ENCODE results near the gene POTEI. TPM values are rescaled to one million over a fixed set of nuclear protein-coding genes. Genes with fewer than 3 reads are reported as not detected.
"Not testable (repeated sequence)": the region's sequence is repeated elsewhere in the genome, so short reads cannot be mapped to it uniquely, and the experiment has no call there.

The POTEI gene
- total and polyA plus RNA-seq, 2 donors (not counting 1 experiment from before 2014, with no cell fraction given) = not detected

DNA sequence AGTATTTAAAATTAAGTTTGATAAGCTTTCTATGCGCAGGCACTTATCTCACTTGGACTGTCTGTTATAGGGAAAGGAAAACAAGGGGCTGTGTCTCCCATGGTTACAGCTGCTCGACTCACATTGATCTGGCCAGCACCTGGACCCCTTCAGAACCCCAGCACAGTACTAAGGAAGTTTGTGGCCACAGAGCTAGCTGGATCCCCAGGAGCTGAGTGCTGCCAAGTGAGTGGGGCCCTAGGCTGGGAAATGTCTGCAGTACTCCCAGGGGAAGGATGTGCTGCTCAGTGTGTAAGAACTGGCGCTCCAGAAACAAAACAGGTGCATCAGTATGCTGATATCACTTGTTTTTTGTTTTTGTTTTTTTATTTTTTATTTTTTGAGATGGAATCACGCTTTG, 21.1 kb upstream of the POTEI start:
- H3K9me3 Mint-ChIP-seq (ENCODE audit: insufficient read depth); H3K4me3 ChIP-seq (ENCODE audit: control extremely low read depth in 1 of 5, extremely low read depth in 1 of 5, insufficient read depth in 1 of 5, low read depth in 2 of 5, low read length in 4 of 5); H3K27ac Mint-ChIP-seq; H3K36me3 ChIP-seq (replicated peaks in 1 of 2; ENCODE audit: control extremely low read depth in 1 of 2, control insufficient read depth in 1 of 2, extremely low read depth in 1 of 2, insufficient read depth in 2 of 2, low read length in 1 of 2); H3K79me2 ChIP-seq (ENCODE audit: control insufficient read depth, insufficient read depth, low read length); H3K27me3 ChIP-seq (replicated peaks in 1 of 4; ENCODE audit: control extremely low read depth in 1 of 4, control insufficient read depth in 3 of 4, insufficient read depth in 4 of 4, low read length in 3 of 4); H3K4me1 Mint-ChIP-seq; H2AFZ ChIP-seq (ENCODE audit: insufficient read depth, low read depth, low read length, poor library complexity, severe bottlenecking); ATAC-seq (ENCODE audit: low read depth); CTCF ChIA-PET; POLR2A ChIA-PET; H3K4me2 ChIP-seq (replicated peaks; ENCODE audit: low read depth, low read length, poor library complexity, severe bottlenecking); H3K4me3 Mint-ChIP-seq; H3K9me3 ChIP-seq (ENCODE audit: control extremely low read depth in 1 of 3, control insufficient read depth in 2 of 3, insufficient read depth in 1 of 3, low read length in 2 of 3); H4K20me1 ChIP-seq (ENCODE audit: control insufficient read depth, insufficient read depth, low read length, poor library complexity, severe bottlenecking); DNase-seq; H3K27ac ChIP-seq (ENCODE audit: low read length in 2 of 2); H3K4me1 ChIP-seq (ENCODE audit: control insufficient read depth in 2 of 2, insufficient read depth in 2 of 2, low read length in 2 of 2); H3K27me3 Mint-ChIP-seq; H3K9ac ChIP-seq (ENCODE audit: low read length); intact Hi-C loops (cut with micrococcal nuclease): not testable (repeated sequence)
- WGBS (ENCODE audit: insufficient coverage) = no CpG with 5 or more reads among the region's 4 CpGs

- CTCF ChIA-PET; H3K27me3 ChIP-seq (replicated peaks in 1 of 4; ENCODE audit: control extremely low read depth in 1 of 4, control insufficient read depth in 3 of 4, insufficient read depth in 4 of 4, low read length in 3 of 4); H3K4me3 ChIP-seq (ENCODE audit: control extremely low read depth in 1 of 5, extremely low read depth in 1 of 5, insufficient read depth in 1 of 5, low read depth in 2 of 5, low read length in 4 of 5); H3K4me2 ChIP-seq (replicated peaks; ENCODE audit: low read depth, low read length, poor library complexity, severe bottlenecking); H4K20me1 ChIP-seq (ENCODE audit: control insufficient read depth, insufficient read depth, low read length, poor library complexity, severe bottlenecking); H3K4me3 Mint-ChIP-seq; H3K27ac ChIP-seq (ENCODE audit: low read length in 2 of 2); H3K79me2 ChIP-seq (ENCODE audit: control insufficient read depth, insufficient read depth, low read length); H3K27me3 Mint-ChIP-seq; DNase-seq; H3K36me3 ChIP-seq (replicated peaks in 1 of 2; ENCODE audit: control extremely low read depth in 1 of 2, control insufficient read depth in 1 of 2, extremely low read depth in 1 of 2, insufficient read depth in 2 of 2, low read length in 1 of 2); H3K9me3 ChIP-seq (ENCODE audit: control extremely low read depth in 1 of 3, control insufficient read depth in 2 of 3, insufficient read depth in 1 of 3, low read length in 2 of 3); H3K4me1 ChIP-seq (ENCODE audit: control insufficient read depth in 2 of 2, insufficient read depth in 2 of 2, low read length in 2 of 2); ATAC-seq (ENCODE audit: low read depth); H3K9ac ChIP-seq (ENCODE audit: low read length); intact Hi-C loops (cut with micrococcal nuclease); H2AFZ ChIP-seq (ENCODE audit: insufficient read depth, low read depth, low read length, poor library complexity, severe bottlenecking); H3K9me3 Mint-ChIP-seq (ENCODE audit: insufficient read depth); H3K4me1 Mint-ChIP-seq; H3K27ac Mint-ChIP-seq; POLR2A ChIA-PET: not testable (repeated sequence)
- no CpG with 5 or more reads among the region's 6 CpGs for WGBS (ENCODE audit: insufficient coverage)
These were observed 20.4 kb upstream of the POTEI start for GRCh38 chr2:130529545-130529944.

- CTCF ChIA-PET; POLR2A ChIA-PET; H3K27me3 Mint-ChIP-seq; intact Hi-C loops (cut with micrococcal nuclease); H3K4me3 ChIP-seq (ENCODE audit: control extremely low read depth in 1 of 5, extremely low read depth in 1 of 5, insufficient read depth in 1 of 5, low read depth in 2 of 5, low read length in 4 of 5); ATAC-seq (ENCODE audit: low read depth); H3K27me3 ChIP-seq (replicated peaks in 1 of 4; ENCODE audit: control extremely low read depth in 1 of 4, control insufficient read depth in 3 of 4, insufficient read depth in 4 of 4, low read length in 3 of 4); H3K4me1 ChIP-seq (ENCODE audit: control insufficient read depth in 2 of 2, insufficient read depth in 2 of 2, low read length in 2 of 2); H3K36me3 ChIP-seq (replicated peaks in 1 of 2; ENCODE audit: control extremely low read depth in 1 of 2, control insufficient read depth in 1 of 2, extremely low read depth in 1 of 2, insufficient read depth in 2 of 2, low read length in 1 of 2); H3K9me3 Mint-ChIP-seq (ENCODE audit: insufficient read depth); H3K4me3 Mint-ChIP-seq; H3K9me3 ChIP-seq (ENCODE audit: control extremely low read depth in 1 of 3, control insufficient read depth in 2 of 3, insufficient read depth in 1 of 3, low read length in 2 of 3); H4K20me1 ChIP-seq (ENCODE audit: control insufficient read depth, insufficient read depth, low read length, poor library complexity, severe bottlenecking); H3K4me2 ChIP-seq (replicated peaks; ENCODE audit: low read depth, low read length, poor library complexity, severe bottlenecking); H2AFZ ChIP-seq (ENCODE audit: insufficient read depth, low read depth, low read length, poor library complexity, severe bottlenecking); DNase-seq; H3K27ac Mint-ChIP-seq; H3K9ac ChIP-seq (ENCODE audit: low read length); H3K27ac ChIP-seq (ENCODE audit: low read length in 2 of 2); H3K4me1 Mint-ChIP-seq; H3K79me2 ChIP-seq (ENCODE audit: control insufficient read depth, insufficient read depth, low read length): not testable (repeated sequence)
- WGBS (ENCODE audit: insufficient coverage) = no CpG with 5 or more reads among the region's 40 CpGs
These were observed 18.3 kb upstream of the POTEI start for GRCh38 chr2:130527365-130527967.

GRCh38 chr2:130522390-130522789, 13.3 kb upstream of the POTEI start:
- H3K9me3 ChIP-seq (ENCODE audit: control extremely low read depth in 1 of 3, control insufficient read depth in 2 of 3, insufficient read depth in 1 of 3, low read length in 2 of 3); H3K4me2 ChIP-seq (replicated peaks; ENCODE audit: low read depth, low read length, poor library complexity, severe bottlenecking); H2AFZ ChIP-seq (ENCODE audit: insufficient read depth, low read depth, low read length, poor library complexity, severe bottlenecking); H3K4me3 Mint-ChIP-seq; DNase-seq; intact Hi-C loops (cut with micrococcal nuclease); CTCF ChIA-PET; H4K20me1 ChIP-seq (ENCODE audit: control insufficient read depth, insufficient read depth, low read length, poor library complexity, severe bottlenecking); POLR2A ChIA-PET; H3K27ac ChIP-seq (ENCODE audit: low read length in 2 of 2); H3K9me3 Mint-ChIP-seq (ENCODE audit: insufficient read depth); H3K27me3 Mint-ChIP-seq; H3K9ac ChIP-seq (ENCODE audit: low read length); H3K4me3 ChIP-seq (ENCODE audit: control extremely low read depth in 1 of 5, extremely low read depth in 1 of 5, insufficient read depth in 1 of 5, low read depth in 2 of 5, low read length in 4 of 5); H3K27me3 ChIP-seq (replicated peaks in 1 of 4; ENCODE audit: control extremely low read depth in 1 of 4, control insufficient read depth in 3 of 4, insufficient read depth in 4 of 4, low read length in 3 of 4); H3K4me1 ChIP-seq (ENCODE audit: control insufficient read depth in 2 of 2, insufficient read depth in 2 of 2, low read length in 2 of 2); H3K79me2 ChIP-seq (ENCODE audit: control insufficient read depth, insufficient read depth, low read length); H3K36me3 ChIP-seq (replicated peaks in 1 of 2; ENCODE audit: control extremely low read depth in 1 of 2, control insufficient read depth in 1 of 2, extremely low read depth in 1 of 2, insufficient read depth in 2 of 2, low read length in 1 of 2); H3K27ac Mint-ChIP-seq; H3K4me1 Mint-ChIP-seq; ATAC-seq (ENCODE audit: low read depth): not testable (repeated sequence)
- WGBS (ENCODE audit: insufficient coverage) = no CpG with 5 or more reads among the region's 23 CpGs
